Right lobe of liver (tissue), 6 donors: ENCODE results near the gene CDH13. TPM values are rescaled to one million over a fixed set of nuclear protein-coding genes. Genes with fewer than 3 reads are reported as not detected.

ENCODE experiments used
- ATAC-seq, 4 donors: fragments of 200-7000 bp; cut with Tn5 transposase; one replicate each; pipeline ENCODE4 v1.9.1; 2020; ENCODE audit warnings: mild to moderate bottlenecking in 4 of 4, moderate library complexity in 4 of 4
- DNase-seq, 3 donors: peaks; one replicate each; pipeline ENCODE4 v3.0.0-alpha.2; 2020
- H3K27ac ChIP-seq, 3 donors: fragments of 200-600 bp; one replicate each; pipeline ENCODE4 v1.8.0; 2022
- H3K27me3 ChIP-seq, 2 donors: fragments of 200-600 bp; one replicate each; pipeline ENCODE4 v1.8.0; 2022
- H3K36me3 ChIP-seq, 4 donors: fragments of 200-600 bp; sonication (generic) in 1 of 4; one replicate each; pipeline versions ENCODE4 v1.5.1 to v1.8.0; 2017 to 2022; ENCODE audit warnings: control low read depth in 1 of 4
- H3K4me1 ChIP-seq, 4 donors: fragments of 200-600 bp; sonication (generic) in 1 of 4; one replicate each; pipeline versions ENCODE4 v1.5.1 to v1.8.0; 2017 to 2022; ENCODE audit warnings: control low read depth in 1 of 4
- H3K4me3 ChIP-seq, 3 donors: fragments of 200-600 bp; one replicate each; pipeline ENCODE4 v1.8.0; 2022
- H3K9me3 ChIP-seq, 4 donors: fragments of 200-600 bp; sonication (generic) in 1 of 4; one replicate each; pipeline versions ENCODE4 v1.5.1 to v1.8.0; 2017 to 2022; ENCODE audit warnings: control low read depth in 1 of 4
- POLR2A ChIP-seq: fragments of 450-650 bp; IDR thresholded peaks from one replicate; pipeline ENCODE4 v1.6.1; 2017; ENCODE audit warnings: antibody characterized with exemption, mild to moderate bottlenecking
- WGBS: methylation state at CpG from one replicate; pipeline ENCODE4 v1.1.6; 2018; ENCODE audit warnings: low coverage, low lambda C conversion rate; ENCODE audit not compliant: insufficient coverage; ENCODE audit errors: missing lambda C conversion rate; 5-methylcytosine and 5-hydroxymethylcytosine counted together
- intact Hi-C, 2 donors: fragments of 100-400 bp; cut with DNase I; formaldehyde crosslinking; loops; one replicate each; pipeline versions ENCODE4 v1.11.2 to v1.14.1; 2022
- total RNA-seq, 6 experiments: library from RNA; depleted of rRNA in 2 of 6; stranded (reverse); fragments of >200 nt in 2 of 6; fragmentation: NEBNext Ultra II Directional in 3 of 6; extraction: Animal tissue kit (Norgen Biotek cat#: 25700) in 3 of 6; gene quantifications; one replicate each; pipeline versions ENCODE4 v1.1.0 to v1.2.4, GENCODE V29; 2016 to 2023
- TF ChIP-seq, protein P1 (sequence below), 4 donors: fragments of 200-600 bp in 3 of 4; fragments of 450-650 bp in 1 of 4; IDR thresholded peaks; one replicate each; pipeline versions ENCODE4 v1.5.1 to v1.8.0; 2016 to 2022; ENCODE audit warnings: antibody characterized with exemption in 4 of 4, mild to moderate bottlenecking in 2 of 4
- donor health status: DM: no; HTN: yes; CAD: no.
- donor health status: DM: no; HTN: no; CAD: no.
- donor health status: DM: no; HTN: no; CAD: no.
- donor health status: DM: no; HTN: yes; CAD: no.
- donor health status: DM: no; HTN: yes; CAD: no.

CDH13 gene
- total RNA-seq, 6 experiments from 2014 or later: 0.13 to 4.6 (median 0.49) TPM

DNA sequence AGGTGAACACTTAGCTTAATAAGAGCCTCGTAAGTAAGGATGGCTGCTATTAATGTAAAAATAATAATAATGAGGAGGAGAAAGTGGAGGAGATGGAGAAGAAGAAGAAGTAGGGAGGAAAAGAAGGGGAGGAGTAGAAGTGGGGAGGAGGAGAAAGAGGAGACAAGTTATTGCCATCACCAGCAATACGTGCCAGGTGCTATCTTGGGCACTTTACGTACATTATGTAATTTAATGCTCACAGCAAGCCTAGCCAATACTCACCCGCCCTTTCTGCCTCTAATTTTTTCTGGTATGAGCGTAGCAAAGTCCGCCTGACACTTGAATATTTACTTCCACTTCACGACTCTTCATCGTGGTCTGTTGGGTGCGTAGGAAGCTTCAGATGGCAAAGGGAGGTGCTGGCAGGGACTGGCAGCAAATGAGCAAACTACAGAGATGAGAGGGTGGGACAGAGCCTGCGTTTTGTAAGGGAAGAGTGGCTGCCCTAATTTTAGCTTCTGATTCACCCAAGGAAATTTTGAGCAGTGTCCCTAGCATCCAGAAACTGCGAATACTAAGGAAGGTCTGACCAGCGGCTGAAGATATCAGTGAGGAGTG lies 42.1 kb upstream of the CDH13 start:
- no peak for ATAC-seq
- H3K27me3 ChIP-seq: no peaks in the 10 kb centered on the region
- H3K27ac ChIP-seq: no peak overlapping the region
- WGBS: 59% methylated on average over 12 of the region's 12 CpGs
- TF ChIP-seq, protein P1, sequence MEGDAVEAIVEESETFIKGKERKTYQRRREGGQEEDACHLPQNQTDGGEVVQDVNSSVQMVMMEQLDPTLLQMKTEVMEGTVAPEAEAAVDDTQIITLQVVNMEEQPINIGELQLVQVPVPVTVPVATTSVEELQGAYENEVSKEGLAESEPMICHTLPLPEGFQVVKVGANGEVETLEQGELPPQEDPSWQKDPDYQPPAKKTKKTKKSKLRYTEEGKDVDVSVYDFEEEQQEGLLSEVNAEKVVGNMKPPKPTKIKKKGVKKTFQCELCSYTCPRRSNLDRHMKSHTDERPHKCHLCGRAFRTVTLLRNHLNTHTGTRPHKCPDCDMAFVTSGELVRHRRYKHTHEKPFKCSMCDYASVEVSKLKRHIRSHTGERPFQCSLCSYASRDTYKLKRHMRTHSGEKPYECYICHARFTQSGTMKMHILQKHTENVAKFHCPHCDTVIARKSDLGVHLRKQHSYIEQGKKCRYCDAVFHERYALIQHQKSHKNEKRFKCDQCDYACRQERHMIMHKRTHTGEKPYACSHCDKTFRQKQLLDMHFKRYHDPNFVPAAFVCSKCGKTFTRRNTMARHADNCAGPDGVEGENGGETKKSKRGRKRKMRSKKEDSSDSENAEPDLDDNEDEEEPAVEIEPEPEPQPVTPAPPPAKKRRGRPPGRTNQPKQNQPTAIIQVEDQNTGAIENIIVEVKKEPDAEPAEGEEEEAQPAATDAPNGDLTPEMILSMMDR (IDR thresholded peaks at IDR 0.05): no peak
- no peak for TF ChIP-seq POLR2A
- intact Hi-C loops: no loop called here
- no peaks in the 10 kb centered on the region for H3K9me3 ChIP-seq
- H3K4me1 ChIP-seq: no peaks in the 10 kb centered on the region
- H3K36me3 ChIP-seq: no peaks in the 10 kb centered on the region
- no peak overlapping the region for H3K4me3 ChIP-seq
- no peak for DNase-seq

DNA sequence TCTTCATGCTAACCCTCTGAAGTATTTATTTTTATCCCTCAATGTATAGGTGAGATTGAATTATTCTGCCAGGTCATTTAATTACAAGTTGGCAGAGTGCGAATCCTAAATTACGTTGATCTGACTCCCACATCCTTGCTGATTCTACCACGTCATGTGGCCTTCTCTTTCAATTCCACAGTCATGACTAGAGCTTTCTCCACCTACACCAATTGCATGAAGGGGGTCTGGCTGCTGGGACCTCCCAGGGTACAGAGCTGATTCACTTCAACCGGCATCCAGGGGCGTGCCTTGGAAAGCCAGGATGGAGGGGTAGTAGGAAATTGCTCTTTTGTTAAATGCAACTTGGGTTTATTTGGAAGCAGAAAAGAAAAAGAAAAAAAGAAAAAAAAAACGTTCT lies 41.1 kb upstream of the CDH13 start:
- no peaks in the 10 kb centered on the region for H3K4me1 ChIP-seq
- DNase-seq: no peak
- 69% methylated on average over 6 of the region's 6 CpGs for WGBS
- no peak overlapping the region for H3K4me3 ChIP-seq
- ATAC-seq: no peak
- H3K36me3 ChIP-seq: no peaks in the 10 kb centered on the region
- intact Hi-C loops: no loop called here
- H3K27ac ChIP-seq: no peak overlapping the region
- no peaks in the 10 kb centered on the region for H3K27me3 ChIP-seq
- no peaks in the 10 kb centered on the region for H3K9me3 ChIP-seq
- TF ChIP-seq, protein P1 (IDR thresholded peaks at IDR 0.05): no peak
- TF ChIP-seq POLR2A: no peak

DNA sequence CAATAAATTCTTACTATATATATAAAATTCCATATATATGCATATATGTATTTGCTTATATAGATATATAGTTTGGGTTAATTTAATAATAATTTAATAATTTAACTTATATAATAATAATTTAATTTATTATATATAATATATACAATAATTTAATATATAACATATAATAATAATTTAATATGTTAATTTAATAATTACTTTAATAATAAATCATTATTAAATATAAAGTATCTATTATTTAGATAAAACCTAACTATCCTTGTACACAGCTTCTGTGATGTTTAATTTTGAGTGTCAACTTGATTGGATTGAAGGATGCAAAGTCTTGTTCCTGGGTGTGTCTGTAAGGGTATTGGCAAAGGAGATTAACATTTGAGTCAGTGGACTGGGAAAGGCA lies 40.6 kb upstream of the CDH13 start:
- Histone ChIP-seq H3K27me3 (no peaks in the 10 kb centered on the region), H3K36me3 (no peaks in the 10 kb centered on the region), H3K9me3 (no peaks in the 10 kb centered on the region), H3K4me1 (no peaks in the 10 kb centered on the region), H3K27ac (no peak overlapping the region), H3K4me3 (no peak overlapping the region)
- intact Hi-C loops: no loop called here
- TF ChIP-seq, protein P1 (IDR thresholded peaks at IDR 0.05): no peak
- no peak for TF ChIP-seq POLR2A
- ATAC-seq (no peak), DNase-seq (no peak)

DNA sequence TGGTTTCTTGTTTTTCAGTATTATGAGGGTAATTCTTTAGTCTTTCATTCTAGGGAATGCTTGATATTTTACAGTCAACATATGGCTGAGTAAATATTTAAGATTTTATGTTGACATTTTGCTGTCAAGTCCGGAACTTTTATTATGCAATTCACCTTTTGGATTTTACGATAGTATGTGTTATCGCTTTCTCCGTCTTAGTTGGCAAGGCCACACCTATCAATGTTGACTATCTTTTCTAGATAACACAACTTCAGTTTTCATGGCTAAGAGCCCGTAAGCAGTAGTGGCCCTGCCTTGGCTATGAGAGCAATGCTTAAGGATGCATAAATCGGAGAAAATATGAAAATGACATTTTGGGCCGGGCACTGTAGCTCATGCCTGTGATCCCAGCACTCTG lies 39.5 kb upstream of the CDH13 start:
- intact Hi-C loops: no loop called here

More for the DNA sequence above, 39.5 kb upstream of the CDH13 start:
- no peak overlapping the region for H3K4me3 ChIP-seq
- no peak overlapping the region for H3K27ac ChIP-seq
- ATAC-seq (no peak), DNase-seq (no peak)
- WGBS: 53% methylated on average over 7 of the region's 7 CpGs
- no peaks in the 10 kb centered on the region for H3K27me3 ChIP-seq
- no peaks in the 10 kb centered on the region for H3K36me3 ChIP-seq
- H3K9me3 ChIP-seq: no peaks in the 10 kb centered on the region
- no peak for TF ChIP-seq POLR2A
- TF ChIP-seq, protein P1 (IDR thresholded peaks at IDR 0.05): no peak
- no peaks in the 10 kb centered on the region for H3K4me1 ChIP-seq
